ENCODE results near the gene IFT80. TPM values are rescaled to one million over a fixed set of nuclear protein-coding genes. Genes with fewer than 3 reads are reported as not detected.
"Not testable (repeated sequence)": the region's sequence is repeated elsewhere in the genome, so short reads cannot be mapped to it uniquely, and the experiment has no call there.

IFT80 gene
- total and polyA plus RNA-seq, 2 donors (not counting 1 experiment from before 2014, with no cell fraction given): 17.7 to 44.1 TPM

DNA sequence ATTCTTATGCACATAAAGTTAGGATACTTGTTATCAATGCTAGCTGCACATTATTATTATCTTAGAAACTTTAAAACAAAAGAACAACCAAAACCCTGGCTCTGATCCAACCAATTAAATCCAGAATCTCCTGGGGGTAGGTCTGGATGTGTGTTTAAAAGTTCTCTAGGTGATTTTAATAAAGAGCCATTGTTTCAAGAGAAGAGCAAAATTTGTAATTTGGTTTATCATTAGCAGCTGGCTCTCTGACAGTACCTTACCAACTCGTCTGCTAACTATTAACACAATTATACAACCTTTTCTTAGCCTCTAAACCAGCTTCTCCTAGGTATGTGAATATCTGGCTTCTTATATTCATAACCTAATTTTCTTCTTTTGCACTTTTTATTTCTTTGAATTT lies 68.9 kb downstream of the IFT80 start:
- no CpG with 5 or more reads among the region's 1 CpG for WGBS (ENCODE audit: insufficient coverage)
- Histone ChIP-seq H3K4me1 (ENCODE audit: control insufficient read depth in 2 of 2, insufficient read depth in 2 of 2, low read length in 2 of 2) (no peaks in the 10 kb centered on the region), H3K79me2 (ENCODE audit: control insufficient read depth, insufficient read depth, low read length) (no peaks in the 10 kb centered on the region), H3K36me3 (replicated peaks in 1 of 2; ENCODE audit: control extremely low read depth in 1 of 2, control insufficient read depth in 1 of 2, extremely low read depth in 1 of 2, insufficient read depth in 2 of 2, low read length in 1 of 2) (no peaks in the 10 kb centered on the region), H3K4me3 (ENCODE audit: control extremely low read depth in 1 of 5, extremely low read depth in 1 of 5, insufficient read depth in 1 of 5, low read depth in 2 of 5, low read length in 4 of 5) (no peak overlapping the region), H4K20me1 (ENCODE audit: control insufficient read depth, insufficient read depth, low read length, poor library complexity, severe bottlenecking) (no peaks in the 10 kb centered on the region), H3K9ac (ENCODE audit: low read length) (no peak overlapping the region), H3K27me3 (replicated peaks in 1 of 4; ENCODE audit: control extremely low read depth in 1 of 4, control insufficient read depth in 3 of 4, insufficient read depth in 4 of 4, low read length in 3 of 4) (no peaks in the 10 kb centered on the region), H2AFZ (ENCODE audit: insufficient read depth, low read depth, low read length, poor library complexity, severe bottlenecking) (no peak overlapping the region), H3K4me2 (replicated peaks; ENCODE audit: low read depth, low read length, poor library complexity, severe bottlenecking) (no peak overlapping the region), H3K9me3 (ENCODE audit: control extremely low read depth in 1 of 3, control insufficient read depth in 2 of 3, insufficient read depth in 1 of 3, low read length in 2 of 3) (no peaks in the 10 kb centered on the region), H3K27ac (ENCODE audit: low read length in 2 of 2) (no peak overlapping the region)
- Mint-ChIP-seq H3K9me3 (ENCODE audit: insufficient read depth) (no peaks in the 10 kb centered on the region), H3K4me1 (no peaks in the 10 kb centered on the region), H3K27ac (no peak overlapping the region), H3K4me3 (no peak overlapping the region), H3K27me3 (no peaks in the 10 kb centered on the region)
- DNase-seq (no peak), ATAC-seq (ENCODE audit: low read depth) (no peak)
- TF ChIP-seq EZH2 (IDR thresholded peaks at IDR 0.05; ENCODE audit: borderline replicate concordance, insufficient read depth, low read depth, low read length, poor library complexity, severe bottlenecking): no peak
- TF ChIP-seq, protein P1, sequence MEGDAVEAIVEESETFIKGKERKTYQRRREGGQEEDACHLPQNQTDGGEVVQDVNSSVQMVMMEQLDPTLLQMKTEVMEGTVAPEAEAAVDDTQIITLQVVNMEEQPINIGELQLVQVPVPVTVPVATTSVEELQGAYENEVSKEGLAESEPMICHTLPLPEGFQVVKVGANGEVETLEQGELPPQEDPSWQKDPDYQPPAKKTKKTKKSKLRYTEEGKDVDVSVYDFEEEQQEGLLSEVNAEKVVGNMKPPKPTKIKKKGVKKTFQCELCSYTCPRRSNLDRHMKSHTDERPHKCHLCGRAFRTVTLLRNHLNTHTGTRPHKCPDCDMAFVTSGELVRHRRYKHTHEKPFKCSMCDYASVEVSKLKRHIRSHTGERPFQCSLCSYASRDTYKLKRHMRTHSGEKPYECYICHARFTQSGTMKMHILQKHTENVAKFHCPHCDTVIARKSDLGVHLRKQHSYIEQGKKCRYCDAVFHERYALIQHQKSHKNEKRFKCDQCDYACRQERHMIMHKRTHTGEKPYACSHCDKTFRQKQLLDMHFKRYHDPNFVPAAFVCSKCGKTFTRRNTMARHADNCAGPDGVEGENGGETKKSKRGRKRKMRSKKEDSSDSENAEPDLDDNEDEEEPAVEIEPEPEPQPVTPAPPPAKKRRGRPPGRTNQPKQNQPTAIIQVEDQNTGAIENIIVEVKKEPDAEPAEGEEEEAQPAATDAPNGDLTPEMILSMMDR (IDR thresholded peaks at IDR 0.05): no peak
- intact Hi-C loops (cut with micrococcal nuclease): no loop called here
- ChIA-PET CTCF (no interaction called here), POLR2A (no interaction called here)

DNA sequence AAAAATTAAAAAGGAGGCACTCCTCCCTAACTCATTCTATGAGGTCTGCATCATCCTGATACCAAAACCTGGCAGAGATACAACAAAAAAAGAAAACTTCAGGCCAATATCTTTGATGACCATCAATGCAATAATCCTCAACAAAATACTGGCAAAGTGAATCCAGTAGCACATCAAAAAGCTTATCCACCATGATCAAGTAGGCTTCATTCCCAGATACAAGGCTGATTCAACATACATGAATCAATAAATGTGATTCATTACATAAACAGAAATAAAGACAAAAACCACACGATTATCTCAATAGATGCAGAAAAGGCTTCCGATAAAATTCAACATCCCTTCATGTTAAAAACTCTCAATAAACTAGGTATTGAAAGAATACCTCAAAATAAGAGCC lies 72.7 kb downstream of the IFT80 start:
- H3K36me3 ChIP-seq (replicated peaks in 1 of 2; ENCODE audit: control extremely low read depth in 1 of 2, control insufficient read depth in 1 of 2, extremely low read depth in 1 of 2, insufficient read depth in 2 of 2, low read length in 1 of 2); H3K27me3 ChIP-seq (replicated peaks in 1 of 4; ENCODE audit: control extremely low read depth in 1 of 4, control insufficient read depth in 3 of 4, insufficient read depth in 4 of 4, low read length in 3 of 4); H3K27ac Mint-ChIP-seq; H3K27me3 Mint-ChIP-seq; intact Hi-C loops (cut with micrococcal nuclease); DNase-seq; H3K27ac ChIP-seq (ENCODE audit: low read length in 2 of 2); H3K79me2 ChIP-seq (ENCODE audit: control insufficient read depth, insufficient read depth, low read length); H3K9me3 ChIP-seq (ENCODE audit: control extremely low read depth in 1 of 3, control insufficient read depth in 2 of 3, insufficient read depth in 1 of 3, low read length in 2 of 3); H3K4me3 Mint-ChIP-seq; H3K4me3 ChIP-seq (ENCODE audit: control extremely low read depth in 1 of 5, extremely low read depth in 1 of 5, insufficient read depth in 1 of 5, low read depth in 2 of 5, low read length in 4 of 5); ATAC-seq (ENCODE audit: low read depth); H3K9me3 Mint-ChIP-seq (ENCODE audit: insufficient read depth); H3K4me1 ChIP-seq (ENCODE audit: control insufficient read depth in 2 of 2, insufficient read depth in 2 of 2, low read length in 2 of 2); H4K20me1 ChIP-seq (ENCODE audit: control insufficient read depth, insufficient read depth, low read length, poor library complexity, severe bottlenecking); CTCF ChIA-PET; H3K4me1 Mint-ChIP-seq; H3K4me2 ChIP-seq (replicated peaks; ENCODE audit: low read depth, low read length, poor library complexity, severe bottlenecking); H2AFZ ChIP-seq (ENCODE audit: insufficient read depth, low read depth, low read length, poor library complexity, severe bottlenecking); POLR2A ChIA-PET; H3K9ac ChIP-seq (ENCODE audit: low read length): not testable (repeated sequence)
- WGBS (ENCODE audit: insufficient coverage): no CpG with 5 or more reads among the region's 2 CpGs

DNA sequence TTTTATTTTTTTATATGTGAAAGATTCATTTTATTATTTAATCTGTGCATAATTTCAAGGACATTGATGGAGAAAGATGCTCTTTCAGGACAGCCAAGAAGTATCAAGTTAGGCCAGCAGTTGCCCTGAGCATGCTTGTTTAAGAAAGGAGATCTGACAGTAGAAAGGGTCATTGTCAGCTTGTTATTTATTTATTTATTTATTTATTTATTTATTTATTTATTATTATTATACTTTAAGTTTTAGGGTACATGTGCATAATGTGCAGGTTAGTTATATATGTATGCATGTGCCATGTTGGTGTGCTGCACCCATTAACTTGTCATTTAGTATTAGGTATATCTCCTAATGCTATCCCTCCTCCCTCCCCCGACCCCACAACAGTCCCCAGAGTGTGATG lies 77.2 kb downstream of the IFT80 start:
- H3K27me3 ChIP-seq (replicated peaks in 1 of 4; ENCODE audit: control extremely low read depth in 1 of 4, control insufficient read depth in 3 of 4, insufficient read depth in 4 of 4, low read length in 3 of 4); H3K27ac Mint-ChIP-seq; H3K4me1 Mint-ChIP-seq; CTCF ChIA-PET; H3K4me3 Mint-ChIP-seq; H2AFZ ChIP-seq (ENCODE audit: insufficient read depth, low read depth, low read length, poor library complexity, severe bottlenecking); H3K4me2 ChIP-seq (replicated peaks; ENCODE audit: low read depth, low read length, poor library complexity, severe bottlenecking); H3K79me2 ChIP-seq (ENCODE audit: control insufficient read depth, insufficient read depth, low read length); H3K27ac ChIP-seq (ENCODE audit: low read length in 2 of 2); H3K4me1 ChIP-seq (ENCODE audit: control insufficient read depth in 2 of 2, insufficient read depth in 2 of 2, low read length in 2 of 2); H3K9me3 ChIP-seq (ENCODE audit: control extremely low read depth in 1 of 3, control insufficient read depth in 2 of 3, insufficient read depth in 1 of 3, low read length in 2 of 3); intact Hi-C loops (cut with micrococcal nuclease); ATAC-seq (ENCODE audit: low read depth); H3K36me3 ChIP-seq (replicated peaks in 1 of 2; ENCODE audit: control extremely low read depth in 1 of 2, control insufficient read depth in 1 of 2, extremely low read depth in 1 of 2, insufficient read depth in 2 of 2, low read length in 1 of 2); H4K20me1 ChIP-seq (ENCODE audit: control insufficient read depth, insufficient read depth, low read length, poor library complexity, severe bottlenecking); DNase-seq; H3K9me3 Mint-ChIP-seq (ENCODE audit: insufficient read depth); H3K9ac ChIP-seq (ENCODE audit: low read length); H3K4me3 ChIP-seq (ENCODE audit: control extremely low read depth in 1 of 5, extremely low read depth in 1 of 5, insufficient read depth in 1 of 5, low read depth in 2 of 5, low read length in 4 of 5); POLR2A ChIA-PET; H3K27me3 Mint-ChIP-seq: not testable (repeated sequence)
- no CpG with 5 or more reads among the region's 1 CpG for WGBS (ENCODE audit: insufficient coverage)
